Activated CD4-positive, CD25-positive, alpha-beta regulatory T cell treated with anti-CD3 and anti-CD28 coated beads, Interleukin-2, amount 50 U/mL, for 72 hours (primary cell): ENCODE data around the gene SCN3B.
A peak's percentile ranks its signal among the peaks of the same experiment; 100 is the strongest.

Experiments used
- DNase-seq: peaks from one replicate; pipeline ENCODE4 v3.0.0; 2021

SCN3B gene

GRCh38 chr11:123653827-123654565 lies 428 bp downstream of the SCN3B start:
- DNase-seq: peak; percentile 40

- DNase-seq: no peak
Measured at GRCh38 chr11:123653483-123653826, 969 bp downstream of the SCN3B start.

GRCh38 chr11:123652599-123652998 lies 1.8 kb downstream of the SCN3B start:
- DNase-seq: no peak

- no peak for DNase-seq
Measured at GRCh38 chr11:123650901-123651300, 3.5 kb downstream of the SCN3B start.

- no peak for DNase-seq
Measured at GRCh38 chr11:123645286-123645975, 9.0 kb downstream of the SCN3B start.

- DNase-seq: no peak
Measured at GRCh38 chr11:123642435-123642834, 12.0 kb downstream of the SCN3B start.

- DNase-seq: no peak
Measured at GRCh38 chr11:123641495-123641840, 13.0 kb downstream of the SCN3B start.

- peak; percentile 57 for DNase-seq
Measured at GRCh38 chr11:123640677-123641494, 13.5 kb downstream of the SCN3B start.

- no peak for DNase-seq
Measured at GRCh38 chr11:123640029-123640428, 14.4 kb downstream of the SCN3B start.

GRCh38 chr11:123630126-123630608 lies 24.3 kb downstream of the SCN3B start:
- no peak for DNase-seq

- DNase-seq: no peak
Measured at GRCh38 chr11:123628936-123629683, 25.3 kb downstream of the SCN3B start.

GRCh38 chr11:123624974-123625373 lies 29.4 kb downstream of the SCN3B start:
- DNase-seq: no peak

GRCh38 chr11:123622576-123622975 lies 31.8 kb downstream of the SCN3B start:
- no peak for DNase-seq

GRCh38 chr11:123616505-123617198 lies 37.8 kb downstream of the SCN3B start:
- DNase-seq: no peak

- no peak for DNase-seq
Measured at GRCh38 chr11:123611698-123612097, 42.7 kb downstream of the SCN3B start.

- no peak for DNase-seq
Measured at GRCh38 chr11:123608945-123609344, 45.5 kb downstream of the SCN3B start.

GRCh38 chr11:123608371-123608770 lies 46.1 kb downstream of the SCN3B start:
- no peak for DNase-seq

- DNase-seq: no peak
Measured at GRCh38 chr11:123607781-123608180, 46.6 kb downstream of the SCN3B start.

GRCh38 chr11:123603666-123604065 lies 50.8 kb downstream of the SCN3B start:
- DNase-seq: no peak

GRCh38 chr11:123601743-123602142 lies 52.7 kb downstream of the SCN3B start:
- no peak for DNase-seq

GRCh38 chr11:123601136-123601535 lies 53.3 kb downstream of the SCN3B start:
- no peak for DNase-seq

GRCh38 chr11:123597859-123598258 lies 56.6 kb downstream of the SCN3B start:
- no peak for DNase-seq
